OCI-LY1 (cell line): ENCODE measurements around the gene LPO.

Source experiments
- H2AFZ ChIP-seq: fragments of 200-600 bp; sonication (generic), shearing (Covaris generic); 2 replicates; pipeline ENCODE4 v1.6.0; 2014; ENCODE audit warnings: antibody characterized with exemption, mild to moderate bottlenecking, low read length
- H3F3A ChIP-seq: fragments of 200-600 bp; sonication (generic), shearing (Covaris generic); 2 replicates; pipeline ENCODE4 v1.6.0; 2014; ENCODE audit warnings: mild to moderate bottlenecking, antibody characterized with exemption, low read length, moderate library complexity; ENCODE audit not compliant: insufficient read depth
- H3K27ac ChIP-seq: fragments of 200-600 bp; sonication (generic); 2 replicates; pipeline ENCODE4 v1.5.1; 2014; ENCODE audit warnings: low read length, mixed run types, mild to moderate bottlenecking, low read depth; ENCODE audit not compliant: poor library complexity, severe bottlenecking
- H3K27me3 ChIP-seq: fragments of 200-600 bp; sonication (generic); 2 replicates; pipeline ENCODE4 v1.6.0; 2014; ENCODE audit warnings: antibody characterized with exemption, mild to moderate bottlenecking, low read length, moderate library complexity; ENCODE audit not compliant: insufficient read depth
- H3K36me3 ChIP-seq: fragments of 200-600 bp; sonication (generic); 2 replicates; pipeline ENCODE4 v1.6.1; 2014; ENCODE audit warnings: mild to moderate bottlenecking, antibody characterized with exemption, low read length, moderate library complexity, mixed read lengths; ENCODE audit not compliant: insufficient read depth
- H3K4me1 ChIP-seq: fragments of 200-600 bp; sonication (generic); 2 replicates; pipeline ENCODE4 v1.5.1; 2014; ENCODE audit warnings: mild to moderate bottlenecking, low read length, moderate library complexity; ENCODE audit not compliant: insufficient read depth, severe bottlenecking
- H3K4me2 ChIP-seq: fragments of 200-600 bp; sonication (generic), shearing (Covaris generic); 2 replicates; pipeline ENCODE4 v1.6.1; 2014; ENCODE audit warnings: low read length
- H3K4me3 ChIP-seq: fragments of 200-600 bp; sonication (generic); 2 replicates; pipeline ENCODE4 v1.5.1; 2014; ENCODE audit warnings: low read length, low read depth, mild to moderate bottlenecking, mixed read lengths; ENCODE audit not compliant: poor library complexity, severe bottlenecking
- H3K79me2 ChIP-seq: fragments of 200-600 bp; shearing (Covaris generic); 2 replicates; pipeline ENCODE4 v1.6.1; 2016; ENCODE audit warnings: mixed run types, low read length, mixed read lengths; ENCODE audit not compliant: insufficient read depth
- H3K9ac ChIP-seq: fragments of 200-600 bp; sonication (generic), shearing (Covaris generic); 2 replicates; pipeline ENCODE4 v1.6.1; 2014; ENCODE audit warnings: mild to moderate bottlenecking, low read length, mixed read lengths
- H3K9me2 ChIP-seq: fragments of 200-600 bp; sonication (generic), shearing (Covaris generic); 2 replicates; pipeline ENCODE4 v1.6.1; 2014; ENCODE audit warnings: low read depth, mild to moderate bottlenecking, low read length, mixed read lengths
- H3K9me3 ChIP-seq: fragments of 200-600 bp; shearing (Covaris generic); 2 replicates; pipeline ENCODE4 v1.6.1; 2014; ENCODE audit warnings: low read length, mixed read lengths
- H4K20me1 ChIP-seq: fragments of 200-600 bp; sonication (generic), shearing (Covaris generic); 2 replicates; pipeline ENCODE4 v1.6.0; 2016; ENCODE audit warnings: mild to moderate bottlenecking, low read length; ENCODE audit not compliant: insufficient read depth
- EZH2 ChIP-seq: fragments of 200-600 bp; sonication (generic), shearing (Covaris generic); IDR thresholded peaks from 2 replicates; pipeline ENCODE4 v1.8.0; 2017; ENCODE audit warnings: borderline replicate concordance, mixed run types, mild to moderate bottlenecking, antibody characterized with exemption, low read length, moderate library complexity, mixed read lengths
- TF ChIP-seq, protein P1 (sequence below): fragments of 200-600 bp; sonication (generic), shearing (Covaris generic); IDR thresholded peaks from 2 replicates; pipeline ENCODE4 v1.5.1; 2017; ENCODE audit warnings: mild to moderate bottlenecking, antibody characterized with exemption, low read length, moderate library complexity, mixed read lengths

Gene LPO

DNA sequence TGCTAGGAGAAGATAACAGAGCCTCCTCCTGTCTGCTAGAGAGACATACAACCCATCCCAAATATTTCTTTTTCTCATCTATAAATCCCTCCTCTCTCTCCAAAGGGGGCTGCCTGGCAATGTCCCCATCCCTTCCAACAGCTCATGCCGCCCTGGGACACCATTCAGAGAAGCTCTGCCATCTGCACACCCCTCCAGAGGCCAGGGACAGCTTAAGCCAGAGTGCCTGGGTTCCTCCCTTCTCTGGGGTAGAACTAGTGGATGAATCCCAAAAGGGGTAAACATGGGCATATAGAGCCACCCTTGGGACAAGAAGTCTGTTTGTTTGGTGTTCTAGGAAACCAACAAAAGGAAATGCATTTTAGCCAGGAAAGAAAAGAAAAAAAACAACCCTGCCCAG lies 2.6 kb upstream of the LPO start:
- H3K4me2 ChIP-seq: no peak overlapping the region
- no peaks in the 10 kb centered on the region for H3F3A ChIP-seq
- H3K9ac ChIP-seq: no peak overlapping the region
- no peak for TF ChIP-seq EZH2
- TF ChIP-seq, protein P1, sequence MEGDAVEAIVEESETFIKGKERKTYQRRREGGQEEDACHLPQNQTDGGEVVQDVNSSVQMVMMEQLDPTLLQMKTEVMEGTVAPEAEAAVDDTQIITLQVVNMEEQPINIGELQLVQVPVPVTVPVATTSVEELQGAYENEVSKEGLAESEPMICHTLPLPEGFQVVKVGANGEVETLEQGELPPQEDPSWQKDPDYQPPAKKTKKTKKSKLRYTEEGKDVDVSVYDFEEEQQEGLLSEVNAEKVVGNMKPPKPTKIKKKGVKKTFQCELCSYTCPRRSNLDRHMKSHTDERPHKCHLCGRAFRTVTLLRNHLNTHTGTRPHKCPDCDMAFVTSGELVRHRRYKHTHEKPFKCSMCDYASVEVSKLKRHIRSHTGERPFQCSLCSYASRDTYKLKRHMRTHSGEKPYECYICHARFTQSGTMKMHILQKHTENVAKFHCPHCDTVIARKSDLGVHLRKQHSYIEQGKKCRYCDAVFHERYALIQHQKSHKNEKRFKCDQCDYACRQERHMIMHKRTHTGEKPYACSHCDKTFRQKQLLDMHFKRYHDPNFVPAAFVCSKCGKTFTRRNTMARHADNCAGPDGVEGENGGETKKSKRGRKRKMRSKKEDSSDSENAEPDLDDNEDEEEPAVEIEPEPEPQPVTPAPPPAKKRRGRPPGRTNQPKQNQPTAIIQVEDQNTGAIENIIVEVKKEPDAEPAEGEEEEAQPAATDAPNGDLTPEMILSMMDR: no peak
- H3K36me3 ChIP-seq: no peaks in the 10 kb centered on the region
- H3K9me2 ChIP-seq: no peaks in the 10 kb centered on the region
- peaks cover 9% of the 10 kb centered on the region for H3K4me1 ChIP-seq
- no peak overlapping the region for H3K4me3 ChIP-seq
- no peak overlapping the region for H3K27ac ChIP-seq
- no peaks in the 10 kb centered on the region for H3K9me3 ChIP-seq
- H2AFZ ChIP-seq: no peak overlapping the region
- H3K27me3 ChIP-seq: 0 out of 2 replicates have a peak, but pooled peaks cover 9% of the 10 kb centered on the region
- no peaks in the 10 kb centered on the region for H3K79me2 ChIP-seq
- no peaks in the 10 kb centered on the region for H4K20me1 ChIP-seq

DNA sequence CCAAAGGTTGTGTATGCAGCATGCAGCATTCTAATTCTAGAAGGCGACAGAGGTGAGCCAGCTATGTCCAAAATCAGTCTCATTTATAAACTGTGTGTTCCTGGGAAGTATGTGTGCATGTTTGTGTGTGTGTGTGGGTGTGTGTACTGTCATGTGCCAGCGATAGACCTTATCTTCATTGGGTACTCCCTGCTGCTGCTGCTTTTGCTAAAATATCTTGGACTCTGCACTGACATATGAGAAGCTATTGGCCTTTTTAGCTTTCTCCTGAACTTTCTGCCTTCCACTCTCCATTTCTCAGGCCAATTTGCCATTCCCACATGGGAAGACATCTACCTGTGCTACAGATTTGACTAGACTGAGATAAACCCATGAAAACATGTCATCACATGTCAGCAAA lies 2.0 kb upstream of the LPO start:
- no peaks in the 10 kb centered on the region for H4K20me1 ChIP-seq
- H3K27me3 ChIP-seq: 0 out of 2 replicates have a peak, but pooled peaks cover 9% of the 10 kb centered on the region
- peaks cover 9% of the 10 kb centered on the region for H3K4me1 ChIP-seq
- no peak for TF ChIP-seq EZH2
- TF ChIP-seq, protein P1: no peak
- H3K9ac ChIP-seq: no peak overlapping the region
- H3K4me2 ChIP-seq: no peak overlapping the region
- no peaks in the 10 kb centered on the region for H3K79me2 ChIP-seq
- no peaks in the 10 kb centered on the region for H3K36me3 ChIP-seq
- no peaks in the 10 kb centered on the region for H3K9me2 ChIP-seq
- H3F3A ChIP-seq: no peaks in the 10 kb centered on the region
- no peak overlapping the region for H3K4me3 ChIP-seq
- no peak overlapping the region for H2AFZ ChIP-seq
- no peaks in the 10 kb centered on the region for H3K9me3 ChIP-seq
- H3K27ac ChIP-seq: no peak overlapping the region

DNA sequence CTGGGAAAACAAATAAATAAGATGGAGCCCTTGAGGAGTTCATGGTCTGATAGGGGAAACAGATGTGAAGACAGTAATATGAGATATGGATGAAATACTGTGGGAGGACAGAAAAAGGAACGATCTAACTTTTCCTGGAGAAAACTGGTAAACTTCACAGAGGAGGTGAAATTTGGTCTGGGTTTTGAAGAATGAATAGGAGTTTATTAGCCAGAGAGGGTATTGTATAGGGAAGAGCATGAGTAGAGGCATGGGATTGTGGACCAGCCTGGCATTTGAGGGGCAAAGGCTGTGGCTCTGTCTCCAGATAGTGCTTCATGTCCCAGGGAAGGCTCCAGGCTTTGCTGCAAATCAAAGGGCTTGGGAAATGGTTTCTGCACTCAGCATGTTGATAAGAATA lies 1.6 kb downstream of the LPO start:
- H3K9ac ChIP-seq: no peak overlapping the region
- no peaks in the 10 kb centered on the region for H3F3A ChIP-seq
- no peaks in the 10 kb centered on the region for H3K36me3 ChIP-seq
- H3K4me2 ChIP-seq: no peak overlapping the region
- no peaks in the 10 kb centered on the region for H3K79me2 ChIP-seq
- no peaks in the 10 kb centered on the region for H3K4me1 ChIP-seq
- no peaks in the 10 kb centered on the region for H4K20me1 ChIP-seq
- H3K9me2 ChIP-seq: no peaks in the 10 kb centered on the region
- H3K27ac ChIP-seq: no peak overlapping the region
- H2AFZ ChIP-seq: no peak overlapping the region
- no peak overlapping the region for H3K4me3 ChIP-seq
- H3K9me3 ChIP-seq: no peaks in the 10 kb centered on the region
- TF ChIP-seq, protein P1: no peak
- no peak for TF ChIP-seq EZH2
- peaks cover 12% of the 10 kb centered on the region; the same call in 1 of the 2 replicates for H3K27me3 ChIP-seq
